AG10803 (cell line): ENCODE data around the gene PROB1.
"Not testable (repeated sequence)": the region's sequence is repeated elsewhere in the genome, so short reads cannot be mapped to it uniquely, and the experiment has no call there.

Source experiments
- DNase-seq: peaks from one replicate; pipeline ENCODE4 v3.0.0; 2010; ENCODE audit warnings: low read depth
- H3K4me3 ChIP-seq: 2 replicates; pipeline ENCODE4 v1.5.1; 2011; ENCODE audit warnings: mild to moderate bottlenecking, low read length, control low read depth
- CTCF ChIP-seq: conservative IDR thresholded peaks from 2 replicates; pipeline ENCODE4 v1.5.1; 2011; ENCODE audit warnings: mild to moderate bottlenecking, low read length, control low read depth, inconsistent platforms

Gene PROB1

GRCh38 chr5:139391570-139392323 lies 3.2 kb downstream of the PROB1 start:
- DNase-seq = no peak
- TF ChIP-seq CTCF = no peak
- H3K4me3 ChIP-seq = no peak overlapping the region

GRCh38 chr5:139390639-139391569 lies 4.0 kb downstream of the PROB1 start:
- TF ChIP-seq CTCF = no peak
- no peak overlapping the region for H3K4me3 ChIP-seq
- no peak for DNase-seq

- DNase-seq = no peak
- H3K4me3 ChIP-seq = no peak within 1 kb of the TSS
- TF ChIP-seq CTCF = no peak
These were observed 4.9 kb downstream of the PROB1 start, which contains the start of gene MZB1 for GRCh38 chr5:139389701-139390638. TSS of gene MZB1 (minus strand) at chr5:139389913. CDS start at chr5:139389856, 57 bp downstream.

- H3K4me3 ChIP-seq = peak overlapping the region; percentile 13; the same call in 1 of the 2 replicates
- DNase-seq = peak; percentile 50
- TF ChIP-seq CTCF = no peak
These were observed 6.6 kb downstream of the PROB1 start for GRCh38 chr5:139388198-139388821.

GRCh38 chr5:139387611-139388197 lies 7.2 kb downstream of the PROB1 start:
- DNase-seq = no peak
- no peak overlapping the region for H3K4me3 ChIP-seq
- no peak for TF ChIP-seq CTCF

- not testable (repeated sequence) for H3K4me3 ChIP-seq, DNase-seq
These were observed 7.9 kb downstream of the PROB1 start for GRCh38 chr5:139386956-139387355.
